ENCODE results near the gene HIP1. TPM values are rescaled to one million over a fixed set of nuclear protein-coding genes. Genes with fewer than 3 reads are reported as not detected.

The HIP1 gene
- total and polyA plus RNA-seq, 9 of the 15 experiments (the other 6 are each of a cell fraction or from before 2014, with no cell fraction given), result 2.4 to 13.7 (median 9.5) TPM

- no peak for TF ChIP-seq PTTG1 (tag; IDR thresholded peaks at IDR 0.05; ENCODE audit: low read depth)
- TF ChIP-seq MAFK (IDR thresholded peaks at IDR 0.05; ENCODE audit: low read length), result no peak
Observed at GRCh38 chr7:75656740-75657139, 82.0 kb downstream of the HIP1 start (continued).

GRCh38 chr7:75655536-75655935 lies 83.2 kb downstream of the HIP1 start:
- ChIA-PET POLR2A (no interaction called here), CTCF (ENCODE audit: low intra/inter-chr PET ratio) (no interaction called here)
- no TSS peak for BruUV-seq (replicated peaks)
- H2AFZ ChIP-seq (ENCODE audit: low read depth, low read length), result no peak overlapping the region
- no peaks in the 10 kb centered on the region for H4K20me1 ChIP-seq (replicated peaks; ENCODE audit: control insufficient read depth, insufficient read depth, low read length)
- peaks cover 0 to 8% of the 10 kb centered on the region in 2 experiments; a peak in 3 of 5 replicates for H3K4me1 ChIP-seq (replicated peaks in 1 of 2; ENCODE audit: control insufficient read depth in 2 of 2, insufficient read depth in 2 of 2, low read length in 2 of 2)
- no peak overlapping the region for H3K4me2 ChIP-seq (ENCODE audit: insufficient read depth, low read length)
- ATAC-seq, result no peak
- TF ChIP-seq BRF2 (IDR thresholded peaks at IDR 0.05; ENCODE audit: borderline replicate concordance, insufficient read depth, insufficient read length), result no peak
- TF ChIP-seq CREB3L1 (IDR thresholded peaks at IDR 0.05; ENCODE audit: borderline replicate concordance, low read depth), result no peak
- TF ChIP-seq HNRNPL (IDR thresholded peaks at IDR 0.05; ENCODE audit: low read depth, low read length), result no peak
- TF ChIP-seq ZNF316 (IDR thresholded peaks at IDR 0.05), result peak; percentile 37; the same call in 1 of the 2 replicates
- no peak for TF ChIP-seq ZBTB1 (CRISPR knock-in tag; IDR thresholded peaks at IDR 0.05; ENCODE audit: borderline replicate concordance, low read depth)
- TF ChIP-seq SNIP1 (IDR thresholded peaks at IDR 0.05; ENCODE audit: low read depth), result no peak
- peak; percentile 33; the same call in 1 of the 2 replicates for TF ChIP-seq MAFG (tag; conservative IDR thresholded peaks at IDR 0.05)
- no peak for TF ChIP-seq L3MBTL2 (IDR thresholded peaks at IDR 0.05)
- TF ChIP-seq LEF1 (IDR thresholded peaks at IDR 0.05), result no peak
- TF ChIP-seq CEBPG (CRISPR knock-in tag; IDR thresholded peaks at IDR 0.05), result no peak
- TF ChIP-seq CEBPG (tag; conservative IDR thresholded peaks at IDR 0.05 in 1 of 2, IDR thresholded peaks at IDR 0.05 in 1 of 2), result peak in 1 of 2 experiments; percentile 73; a peak in 2 of 4 replicates
- no peak for TF ChIP-seq ZNF146 (CRISPR knock-in tag; IDR thresholded peaks at IDR 0.05; ENCODE audit: unreplicated experiment)
- TF ChIP-seq GATAD2B (IDR thresholded peaks at IDR 0.05; ENCODE audit: borderline replicate concordance), result no peak
- TF ChIP-seq COPS2 (conservative IDR thresholded peaks at IDR 0.05), result no peak
- peak; percentile 75; the same call in 1 of the 2 replicates for TF ChIP-seq ATF3 (IDR thresholded peaks at IDR 0.05)
- no peak for TF ChIP-seq ATF3 (CRISPR knock-in tag; conservative IDR thresholded peaks at IDR 0.05)
- 0 out of 2 replicates have a peak, but pooled peaks have one; percentile 12 for TF ChIP-seq SOX6 (IDR thresholded peaks at IDR 0.05)
- peak; percentile 42; the same call in 1 of the 2 replicates for TF ChIP-seq C11orf30 (IDR thresholded peaks at IDR 0.05; ENCODE audit: low read depth)
- peak in 1 of 2 experiments; percentile 61; a peak in 1 of 4 replicates for TF ChIP-seq TRIM24 (IDR thresholded peaks at IDR 0.05)
- no peak overlapping the region for H3K9ac ChIP-seq (ENCODE audit: insufficient read depth in 1 of 2, low read depth in 2 of 2, low read length in 2 of 2)
- no peak overlapping the region for H3K4me3 ChIP-seq
- H3K9me3 ChIP-seq (replicated peaks; ENCODE audit: control insufficient read depth, insufficient read depth, low read depth, low read length), result no peaks in the 10 kb centered on the region
- no peaks in the 10 kb centered on the region for H3K79me2 ChIP-seq (ENCODE audit: control insufficient read depth, insufficient read depth, low read length)
- no peak for DNase-seq (ENCODE audit: extremely low read depth in 1 of 4, low spot score in 3 of 4)
- intact Hi-C loops (cut with micrococcal nuclease), result no loop called here
- no peak for FAIRE-seq
- no peaks in the 10 kb centered on the region for H3K9me1 ChIP-seq (ENCODE audit: control insufficient read depth, insufficient read depth, low read length)
- WGBS (ENCODE audit: insufficient coverage, low coverage, missing lambda C conversion rate), result 45% methylated on average over 1 of the region's 2 CpGs
- H3K27me3 ChIP-seq (ENCODE audit: control insufficient read depth in 2 of 2, insufficient read depth in 2 of 2, low read length in 2 of 2), result no peaks in the 10 kb centered on the region
- no peak overlapping the region for H3K27ac ChIP-seq (ENCODE audit: extremely low read depth, low read depth, low read length)
- in situ Hi-C loops (cut with MboI), result no loop called here
- no peaks in the 10 kb centered on the region for H3K36me3 ChIP-seq (ENCODE audit: control insufficient read depth, insufficient read depth, low read length)
